Ishikawa (cell line): ENCODE results near the gene PLG.

ENCODE experiments used
- CEBPB ChIP-seq: IDR thresholded peaks from 2 replicates; pipeline ENCODE4 v1.6.1; 2012
- EP300 ChIP-seq: IDR thresholded peaks from 2 replicates; pipeline ENCODE4 v1.6.1; 2012; ENCODE audit warnings: borderline replicate concordance
- MAX ChIP-seq: IDR thresholded peaks from 2 replicates; pipeline ENCODE4 v1.6.1; 2012
- NFIC ChIP-seq: IDR thresholded peaks from 2 replicates; pipeline ENCODE4 v1.6.1; 2012
- RAD21 ChIP-seq: IDR thresholded peaks from 2 replicates; pipeline ENCODE4 v1.6.1; 2012; ENCODE audit warnings: low read depth
- USF1 ChIP-seq: IDR thresholded peaks from 2 replicates; pipeline ENCODE4 v1.6.1; 2012

- TF ChIP-seq USF1 (no peak), EP300 (no peak), MAX (no peak), RAD21 (no peak), NFIC (no peak), CEBPB (no peak)
These were observed 97.9 kb downstream of the PLG start for GRCh38 chr6:160799801-160800506.
